ENCODE measurements around the gene PLCG2.
"Not testable (repeated sequence)": the region's sequence is repeated elsewhere in the genome, so short reads cannot be mapped to it uniquely, and the experiment has no call there.

The PLCG2 gene

GRCh38 chr16:81997738-81998137 lies 218.6 kb downstream of the PLCG2 start:
- 53 to 55% methylated on average over 2 of the region's 2 CpGs for WGBS, 2 experiments (ENCODE audit: insufficient coverage in 2 of 2)
- Histone ChIP-seq H3K36me3 (ENCODE audit: control insufficient read depth, insufficient read depth, low read length) (no peaks in the 10 kb centered on the region), H3K4me1 (ENCODE audit: control insufficient read depth, insufficient read depth, low read length, poor library complexity, severe bottlenecking) (peaks cover 16% of the 10 kb centered on the region), H3K27ac (ENCODE audit: low read depth, low read length, severe bottlenecking) (peak overlapping the region; percentile 88), H3K9me3 (ENCODE audit: control insufficient read depth, low read length) (no peaks in the 10 kb centered on the region), H3K4me3 (ENCODE audit: extremely low read depth, insufficient read depth, low read length, poor library complexity, severe bottlenecking) (no peak overlapping the region)

GRCh38 chr16:82002831-82003230 lies 223.7 kb downstream of the PLCG2 start:
- WGBS, 2 experiments (ENCODE audit: insufficient coverage in 2 of 2), result 88 to 91% methylated on average over 3 of the region's 3 CpGs

GRCh38 chr16:82004601-82005000 lies 225.5 kb downstream of the PLCG2 start:
- Histone ChIP-seq H3K9me3 (ENCODE audit: control insufficient read depth, low read length) (peaks cover 16% of the 10 kb centered on the region), H3K4me1 (ENCODE audit: control insufficient read depth, insufficient read depth, low read length, poor library complexity, severe bottlenecking) (peaks cover 11% of the 10 kb centered on the region), H3K27ac (ENCODE audit: low read depth, low read length, severe bottlenecking) (no peak overlapping the region), H3K36me3 (ENCODE audit: control insufficient read depth, insufficient read depth, low read length) (no peaks in the 10 kb centered on the region), H3K4me3 (ENCODE audit: extremely low read depth, insufficient read depth, low read length, poor library complexity, severe bottlenecking) (no peak overlapping the region)
- WGBS, 2 experiments (ENCODE audit: insufficient coverage in 2 of 2), result 96 to 98% methylated on average over 4 to 5 of the region's 5 CpGs

More at GRCh38 chr16:82002831-82003230, 223.7 kb downstream of the PLCG2 start:
- Histone ChIP-seq H3K4me1 (ENCODE audit: control insufficient read depth, insufficient read depth, low read length, poor library complexity, severe bottlenecking) (peaks cover 14% of the 10 kb centered on the region), H3K36me3 (ENCODE audit: control insufficient read depth, insufficient read depth, low read length) (no peaks in the 10 kb centered on the region), H3K4me3 (ENCODE audit: extremely low read depth, insufficient read depth, low read length, poor library complexity, severe bottlenecking) (no peak overlapping the region), H3K27ac (ENCODE audit: low read depth, low read length, severe bottlenecking) (no peak overlapping the region), H3K9me3 (ENCODE audit: control insufficient read depth, low read length) (peaks cover 3% of the 10 kb centered on the region)

GRCh38 chr16:82005027-82005830 lies 226.1 kb downstream of the PLCG2 start:
- H3K4me3 ChIP-seq (ENCODE audit: extremely low read depth, insufficient read depth, low read length, poor library complexity, severe bottlenecking), result no peak overlapping the region
- WGBS, 2 experiments (ENCODE audit: insufficient coverage in 2 of 2), result 67 to 71% methylated on average over 2 to 4 of the region's 6 CpGs

GRCh38 chr16:82006036-82006435 lies 226.9 kb downstream of the PLCG2 start:
- Histone ChIP-seq H3K4me1 (ENCODE audit: control insufficient read depth, insufficient read depth, low read length, poor library complexity, severe bottlenecking) (peaks cover 11% of the 10 kb centered on the region), H3K27ac (ENCODE audit: low read depth, low read length, severe bottlenecking) (no peak overlapping the region), H3K4me3 (ENCODE audit: extremely low read depth, insufficient read depth, low read length, poor library complexity, severe bottlenecking) (no peak overlapping the region), H3K36me3 (ENCODE audit: control insufficient read depth, insufficient read depth, low read length) (no peaks in the 10 kb centered on the region), H3K9me3 (ENCODE audit: control insufficient read depth, low read length) (peaks cover 23% of the 10 kb centered on the region)
- WGBS, 2 experiments (ENCODE audit: insufficient coverage in 2 of 2), result no CpG with 5 or more reads among the region's 5 CpGs

More at GRCh38 chr16:82005027-82005830, 226.1 kb downstream of the PLCG2 start:
- Histone ChIP-seq H3K27ac (ENCODE audit: low read depth, low read length, severe bottlenecking) (no peak overlapping the region), H3K4me1 (ENCODE audit: control insufficient read depth, insufficient read depth, low read length, poor library complexity, severe bottlenecking) (peaks cover 11% of the 10 kb centered on the region), H3K36me3 (ENCODE audit: control insufficient read depth, insufficient read depth, low read length) (no peaks in the 10 kb centered on the region), H3K9me3 (ENCODE audit: control insufficient read depth, low read length) (peaks cover 21% of the 10 kb centered on the region)

- H3K9me3 ChIP-seq (ENCODE audit: control insufficient read depth, low read length), result peaks cover 23% of the 10 kb centered on the region
- peaks cover 11% of the 10 kb centered on the region for H3K4me1 ChIP-seq (ENCODE audit: control insufficient read depth, insufficient read depth, low read length, poor library complexity, severe bottlenecking)
- H3K4me3 ChIP-seq (ENCODE audit: extremely low read depth, insufficient read depth, low read length, poor library complexity, severe bottlenecking), result no peak overlapping the region
- WGBS, 2 experiments (ENCODE audit: insufficient coverage in 2 of 2), result 78 to 94% methylated on average over 1 of the region's 2 CpGs
- H3K27ac ChIP-seq (ENCODE audit: low read depth, low read length, severe bottlenecking), result no peak overlapping the region
- H3K36me3 ChIP-seq (ENCODE audit: control insufficient read depth, insufficient read depth, low read length), result no peaks in the 10 kb centered on the region
These were observed 228.1 kb downstream of the PLCG2 start for GRCh38 chr16:82007189-82007588.

- no peaks in the 10 kb centered on the region for H3K36me3 ChIP-seq (ENCODE audit: control insufficient read depth, insufficient read depth, low read length)
- H3K4me1 ChIP-seq (ENCODE audit: control insufficient read depth, insufficient read depth, low read length, poor library complexity, severe bottlenecking), result peaks cover 11% of the 10 kb centered on the region
- no peak overlapping the region for H3K4me3 ChIP-seq (ENCODE audit: extremely low read depth, insufficient read depth, low read length, poor library complexity, severe bottlenecking)
- H3K27ac ChIP-seq (ENCODE audit: low read depth, low read length, severe bottlenecking), result no peak overlapping the region
- 92 to 96% methylated on average over 7 of the region's 9 CpGs for WGBS, 2 experiments (ENCODE audit: insufficient coverage in 2 of 2)
- H3K9me3 ChIP-seq (ENCODE audit: control insufficient read depth, low read length), result peaks cover 23% of the 10 kb centered on the region
These were observed 230.0 kb downstream of the PLCG2 start for GRCh38 chr16:82008957-82009592.

GRCh38 chr16:82009789-82010188 lies 230.7 kb downstream of the PLCG2 start:
- WGBS, 2 experiments (ENCODE audit: insufficient coverage in 2 of 2), result 100% methylated on average over 1 of the region's 4 CpGs; no CpG with 5 or more reads in 1 of the 2 experiments
- H3K9me3 ChIP-seq (ENCODE audit: control insufficient read depth, low read length), result peaks cover 23% of the 10 kb centered on the region

GRCh38 chr16:82010649-82011048 lies 231.6 kb downstream of the PLCG2 start:
- Histone ChIP-seq H3K36me3 (ENCODE audit: control insufficient read depth, insufficient read depth, low read length) (no peaks in the 10 kb centered on the region), H3K9me3 (ENCODE audit: control insufficient read depth, low read length) (peaks cover 26% of the 10 kb centered on the region), H3K4me3 (ENCODE audit: extremely low read depth, insufficient read depth, low read length, poor library complexity, severe bottlenecking) (no peak overlapping the region), H3K4me1 (ENCODE audit: control insufficient read depth, insufficient read depth, low read length, poor library complexity, severe bottlenecking) (peaks cover 2% of the 10 kb centered on the region), H3K27ac (ENCODE audit: low read depth, low read length, severe bottlenecking) (no peak overlapping the region)
- 82 to 85% methylated on average over 8 of the region's 8 CpGs for WGBS, 2 experiments (ENCODE audit: insufficient coverage in 2 of 2)

More at GRCh38 chr16:82009789-82010188, 230.7 kb downstream of the PLCG2 start:
- H3K36me3 ChIP-seq (ENCODE audit: control insufficient read depth, insufficient read depth, low read length); H3K4me3 ChIP-seq (ENCODE audit: extremely low read depth, insufficient read depth, low read length, poor library complexity, severe bottlenecking); H3K27ac ChIP-seq (ENCODE audit: low read depth, low read length, severe bottlenecking): not testable (repeated sequence)
- H3K4me1 ChIP-seq (ENCODE audit: control insufficient read depth, insufficient read depth, low read length, poor library complexity, severe bottlenecking), result peaks cover 10% of the 10 kb centered on the region

GRCh38 chr16:82011199-82011641 lies 232.1 kb downstream of the PLCG2 start, which contains the start of gene SDR42E1:
SDR42E1 (minus strand) TSS chr16:82011470; CDS start chr16:82000858, 10,612 bp downstream.
- WGBS, 2 experiments (ENCODE audit: insufficient coverage in 2 of 2), result 93% methylated on average over 21 to 32 of the region's 32 CpGs
- Histone ChIP-seq H3K9me3 (ENCODE audit: control insufficient read depth, low read length) (peaks cover 26% of the 10 kb centered on the region), H3K36me3 (ENCODE audit: control insufficient read depth, insufficient read depth, low read length) (no peaks in the 10 kb centered on the region), H3K4me1 (ENCODE audit: control insufficient read depth, insufficient read depth, low read length, poor library complexity, severe bottlenecking) (no peaks in the 10 kb centered on the region), H3K27ac (ENCODE audit: low read depth, low read length, severe bottlenecking) (no peak within 1 kb of the TSS), H3K4me3 (ENCODE audit: extremely low read depth, insufficient read depth, low read length, poor library complexity, severe bottlenecking) (no peak within 1 kb of the TSS)

Data from mesodermal cell (in vitro differentiated cells).